Hematopoietic multipotent progenitor cell treated with erythropoietin and hydrocortisone succinate and interleukin-3 and kit ligand, for 8 days (in vitro differentiated cells): Measurements from ENCODE around the gene DCAF12L2.
A peak's percentile ranks its signal among the peaks of the same experiment; 100 is the strongest.
"Not testable (repeated sequence)": the region's sequence is repeated elsewhere in the genome, so short reads cannot be mapped to it uniquely, and the experiment has no call there.

Experiments
- DNase-seq: peaks from one replicate; pipeline ENCODE4 v3.0.0-alpha.2; 2015

The DCAF12L2 gene

GRCh38 chrX:126165721-126166461, at the start of gene DCAF12L2:
TSS of gene DCAF12L2 (minus strand) at chrX:126166289. CDS start at chrX:126165924, 365 bp downstream.
- no peak for DNase-seq

GRCh38 chrX:126190888-126191287, 24.8 kb upstream of the DCAF12L2 start:
- DNase-seq: not testable (repeated sequence)

GRCh38 chrX:126177133-126177840, 11.2 kb upstream of the DCAF12L2 start:
- DNase-seq: no peak

DNA sequence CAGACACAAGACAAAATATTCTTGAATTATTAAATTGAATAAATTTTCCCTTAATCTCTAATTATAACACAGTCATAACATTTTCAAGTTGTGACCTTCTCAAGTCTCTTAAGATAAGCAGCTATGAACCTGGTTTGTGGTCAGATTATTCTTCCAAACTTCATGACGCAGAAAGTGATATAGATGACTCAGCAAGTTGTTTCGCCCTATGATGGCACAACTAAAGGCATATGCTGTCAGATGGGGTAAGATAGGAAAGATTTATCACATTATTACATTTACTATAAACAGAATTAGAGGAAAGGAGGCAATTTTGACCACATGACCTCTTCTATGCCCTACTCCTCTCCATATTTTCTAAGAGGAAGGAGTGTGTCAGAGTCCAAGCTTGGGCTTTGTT, 4.6 kb upstream of the DCAF12L2 start:
- peak; percentile 1 for DNase-seq

DNA sequence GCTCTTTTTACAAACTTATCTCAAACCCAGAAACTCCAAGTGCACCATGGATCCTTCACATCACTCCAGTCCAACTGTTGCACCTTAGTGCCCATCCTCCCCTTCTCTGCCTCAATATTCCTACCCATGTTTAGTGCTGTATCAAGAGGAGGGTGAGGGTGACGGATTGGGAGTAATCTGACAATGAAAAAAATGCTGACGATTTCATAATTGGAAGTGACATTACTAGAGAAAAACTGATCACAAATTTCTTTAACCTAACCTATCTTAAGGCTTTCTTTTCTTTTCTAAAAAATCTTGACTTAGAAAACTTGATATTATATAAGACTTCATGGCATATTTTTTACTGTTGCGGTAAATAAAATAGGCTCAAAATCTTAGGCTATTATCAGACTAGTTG, 1.5 kb upstream of the DCAF12L2 start:
- DNase-seq: no peak

GRCh38 chrX:126165401-126165720, 728 bp downstream of the DCAF12L2 start:
- DNase-seq: no peak

DNA sequence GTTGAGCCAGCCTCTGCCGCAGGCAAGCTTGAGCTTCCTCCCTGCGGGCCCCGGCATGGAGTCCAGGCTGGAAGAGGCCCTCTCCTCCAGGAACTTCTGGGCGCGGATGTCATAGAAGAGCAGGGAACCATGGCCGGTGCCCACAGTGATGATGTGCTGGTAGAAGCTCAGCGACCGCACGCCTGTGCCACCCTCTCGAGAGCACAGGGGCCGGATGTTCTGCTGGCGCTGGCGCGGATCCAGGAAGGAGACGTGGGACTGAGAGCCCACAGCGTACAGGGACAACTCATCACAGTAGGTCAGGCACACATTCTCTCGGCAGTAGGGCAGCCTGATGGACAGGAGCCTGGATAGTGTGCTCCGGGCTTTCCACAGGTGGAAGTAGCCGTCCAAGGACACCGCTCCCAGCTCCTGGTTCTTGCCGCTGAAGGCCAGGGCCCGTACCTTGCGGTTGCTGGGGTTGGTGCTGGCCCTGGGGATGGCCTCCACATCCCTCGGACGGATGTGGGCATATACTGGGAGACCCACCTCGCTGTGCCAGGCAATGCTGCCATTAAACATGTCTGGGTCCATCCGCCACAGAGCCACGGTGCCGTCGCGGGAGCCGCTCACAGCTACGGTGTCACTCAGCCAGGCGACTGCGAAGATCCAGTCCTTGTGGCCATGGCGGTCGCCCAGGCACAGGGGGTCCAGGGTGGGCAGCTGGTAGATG, 1.2 kb downstream of the DCAF12L2 start:
- no peak for DNase-seq

GRCh38 chrX:126164226-126164625, 1.9 kb downstream of the DCAF12L2 start:
- no peak for DNase-seq

GRCh38 chrX:126141014-126141413, 25.1 kb downstream of the DCAF12L2 start:
- no peak for DNase-seq

GRCh38 chrX:126137899-126138298, 28.2 kb downstream of the DCAF12L2 start:
- no peak for DNase-seq

- DNase-seq: no peak
These were observed 41.4 kb downstream of the DCAF12L2 start for GRCh38 chrX:126124721-126125120.
